Measurements from ENCODE around the gene NADSYN1. TPM values are rescaled to one million over a fixed set of nuclear protein-coding genes. Genes with fewer than 3 reads are reported as not detected.

Gene NADSYN1
- total and polyA plus RNA-seq, 10 donors, result 68.4 to 137 (median 105) TPM

DNA sequence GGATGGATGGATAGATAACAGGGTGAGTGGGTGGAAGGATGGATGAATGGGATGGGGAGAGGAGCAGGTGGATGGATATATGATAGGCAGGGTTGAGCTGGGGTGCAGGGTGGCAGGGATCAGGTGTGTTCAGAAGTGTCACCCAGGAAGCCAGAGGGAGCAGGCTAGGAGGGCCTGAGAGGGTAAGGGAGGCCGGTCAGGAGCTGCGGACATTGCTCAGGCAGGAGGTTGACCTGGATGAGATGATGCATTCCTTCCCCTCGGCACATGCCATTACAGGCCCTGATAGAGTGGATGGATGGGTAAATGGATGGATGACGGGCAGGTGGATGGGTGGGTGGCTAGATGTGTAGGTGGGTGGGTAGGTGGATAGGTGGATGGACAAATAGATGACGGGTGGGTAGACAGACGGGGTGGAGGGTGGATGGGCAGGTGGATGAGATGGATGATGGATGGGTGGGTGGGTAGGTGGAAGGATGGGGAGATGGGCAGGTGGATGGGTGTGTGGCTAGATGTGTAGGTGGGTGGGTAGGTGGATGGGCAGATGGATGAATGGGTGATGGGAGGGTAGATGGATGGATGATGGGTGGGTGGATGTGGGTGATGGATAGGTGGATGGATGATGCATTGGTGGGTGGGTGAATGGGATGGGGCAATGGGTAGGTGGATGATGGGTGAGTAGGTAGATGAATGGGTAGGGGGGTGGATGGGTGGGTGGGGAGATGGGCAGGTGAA lies 12.8 kb upstream of the NADSYN1 start:
- Histone ChIP-seq H3K27ac (no peak overlapping the region), H3K36me3 (peaks cover 0 to 100% (median 66%) of the 10 kb centered on the region in 6 donors), H3K4me1 (peaks cover 0 to 18% (median 3%) of the 10 kb centered on the region in 6 donors), H3K4me3 (no peak overlapping the region), H3K27me3 (replicated peaks in 1 of 7) (no peaks in the 10 kb centered on the region), H3K9me3 (no peaks in the 10 kb centered on the region)
- TF ChIP-seq POLR2A (IDR thresholded peaks at IDR 0.05) (no peak), POLR2AphosphoS5 (IDR thresholded peaks at IDR 0.05) (no peak)
- TF ChIP-seq, protein P1, sequence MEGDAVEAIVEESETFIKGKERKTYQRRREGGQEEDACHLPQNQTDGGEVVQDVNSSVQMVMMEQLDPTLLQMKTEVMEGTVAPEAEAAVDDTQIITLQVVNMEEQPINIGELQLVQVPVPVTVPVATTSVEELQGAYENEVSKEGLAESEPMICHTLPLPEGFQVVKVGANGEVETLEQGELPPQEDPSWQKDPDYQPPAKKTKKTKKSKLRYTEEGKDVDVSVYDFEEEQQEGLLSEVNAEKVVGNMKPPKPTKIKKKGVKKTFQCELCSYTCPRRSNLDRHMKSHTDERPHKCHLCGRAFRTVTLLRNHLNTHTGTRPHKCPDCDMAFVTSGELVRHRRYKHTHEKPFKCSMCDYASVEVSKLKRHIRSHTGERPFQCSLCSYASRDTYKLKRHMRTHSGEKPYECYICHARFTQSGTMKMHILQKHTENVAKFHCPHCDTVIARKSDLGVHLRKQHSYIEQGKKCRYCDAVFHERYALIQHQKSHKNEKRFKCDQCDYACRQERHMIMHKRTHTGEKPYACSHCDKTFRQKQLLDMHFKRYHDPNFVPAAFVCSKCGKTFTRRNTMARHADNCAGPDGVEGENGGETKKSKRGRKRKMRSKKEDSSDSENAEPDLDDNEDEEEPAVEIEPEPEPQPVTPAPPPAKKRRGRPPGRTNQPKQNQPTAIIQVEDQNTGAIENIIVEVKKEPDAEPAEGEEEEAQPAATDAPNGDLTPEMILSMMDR (IDR thresholded peaks at IDR 0.05 in 8 of 11, conservative IDR thresholded peaks at IDR 0.05 in 3 of 11), result no peak
- intact Hi-C loops (cut with DNase I; ENCODE audit: low total_unique reads), result no loop called here
- WGBS, 5 donors, result 95 to 97% (median 96%) methylated on average over 6 of the region's 6 CpGs
- DNase-seq, result no peak

DNA sequence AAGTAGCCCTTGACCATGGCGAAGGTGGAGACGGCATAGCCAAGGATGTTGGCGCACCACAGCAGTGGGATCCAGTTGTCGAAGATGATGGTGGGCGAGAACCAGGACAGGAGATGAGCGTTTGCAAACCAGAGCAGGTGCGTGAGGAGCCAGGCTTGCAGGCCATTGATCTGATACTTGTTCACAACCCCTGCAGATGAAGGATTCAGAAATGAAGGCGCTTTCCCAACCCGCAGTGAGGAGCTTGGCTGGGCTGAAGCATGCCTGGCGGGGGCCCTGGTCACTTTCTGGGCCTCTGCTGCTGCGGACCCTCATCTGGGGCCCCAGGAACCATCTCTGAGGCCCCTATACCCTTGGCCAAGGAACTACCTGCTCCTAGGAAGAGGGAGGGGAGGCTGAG lies 11.8 kb upstream of the NADSYN1 start:
- intact Hi-C loops (cut with DNase I; ENCODE audit: low total_unique reads), result no loop called here
- H3K27ac ChIP-seq, result no peak overlapping the region
- H3K4me3 ChIP-seq, result no peak overlapping the region
- H3K4me1 ChIP-seq, result peaks cover 0 to 16% (median 3%) of the 10 kb centered on the region in 6 donors
- WGBS, 5 donors, result 93 to 98% (median 97%) methylated on average over 10 to 11 of the region's 11 CpGs
- DNase-seq, result no peak
- H3K27me3 ChIP-seq (replicated peaks in 1 of 7), result no peaks in the 10 kb centered on the region
- H3K9me3 ChIP-seq, result peaks cover 0 to 8% (median 3%) of the 10 kb centered on the region in 8 donors
- peaks cover 0 to 94% (median 60%) of the 10 kb centered on the region in 6 donors for H3K36me3 ChIP-seq
- TF ChIP-seq POLR2AphosphoS5 (IDR thresholded peaks at IDR 0.05), result no peak
- TF ChIP-seq POLR2A (IDR thresholded peaks at IDR 0.05), result no peak
- TF ChIP-seq, protein P1 (IDR thresholded peaks at IDR 0.05 in 8 of 11, conservative IDR thresholded peaks at IDR 0.05 in 3 of 11), result no peak

DNA sequence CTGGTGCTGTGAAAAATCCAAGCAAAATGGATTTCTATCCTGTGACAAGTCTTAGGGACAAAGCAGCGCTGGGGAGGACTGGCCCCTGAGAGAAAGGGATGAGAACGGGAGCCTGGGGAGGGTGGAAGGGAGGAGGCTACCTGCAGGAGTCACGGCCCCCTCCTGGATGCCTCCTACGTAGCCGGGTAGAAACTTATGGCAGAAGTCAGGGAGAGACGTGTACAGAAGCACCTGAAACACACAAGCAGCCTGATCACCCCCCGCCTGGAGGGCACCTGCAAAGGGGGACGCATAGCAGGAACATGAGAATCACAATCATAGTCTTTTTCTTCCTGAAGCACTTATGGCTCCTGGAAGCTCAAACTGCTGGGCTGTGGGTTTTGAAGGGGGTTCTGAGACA lies 10.9 kb upstream of the NADSYN1 start:
- peak; percentile 64 for DNase-seq
- H3K4me3 ChIP-seq, result no peak overlapping the region

DNA sequence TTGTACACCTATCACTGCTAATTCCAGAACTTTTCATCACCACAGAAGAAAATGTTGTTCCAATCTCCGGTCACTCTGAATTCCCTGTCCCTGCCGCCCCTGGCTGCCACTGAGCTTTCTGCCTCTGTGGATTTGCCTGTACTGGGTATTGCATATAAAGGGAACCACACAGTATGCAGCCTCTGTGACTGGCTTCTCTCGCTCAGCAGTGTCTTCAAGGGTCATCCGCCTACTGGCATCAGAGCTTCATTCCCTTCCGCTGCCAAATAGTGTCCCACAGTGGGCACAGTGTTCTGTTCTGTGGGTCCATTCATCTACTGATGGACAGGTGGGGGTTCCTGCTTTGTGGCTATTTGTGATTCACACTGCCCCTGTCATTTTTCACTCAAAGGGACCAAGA lies 10.1 kb upstream of the NADSYN1 start:
- no peak for TF ChIP-seq POLR2AphosphoS5 (IDR thresholded peaks at IDR 0.05)
- TF ChIP-seq, protein P1 (IDR thresholded peaks at IDR 0.05 in 8 of 11, conservative IDR thresholded peaks at IDR 0.05 in 3 of 11), result no peak
- no peak for TF ChIP-seq POLR2A (IDR thresholded peaks at IDR 0.05)
- 97 to 99% (median 98%) methylated on average over 5 of the region's 5 CpGs for WGBS, 5 donors
- no peak overlapping the region for H3K4me3 ChIP-seq
- intact Hi-C loops (cut with DNase I; ENCODE audit: low total_unique reads), result no loop called here
- H3K4me1 ChIP-seq, result peaks cover 5 to 22% (median 13%) of the 10 kb centered on the region in 6 donors
- no peak for DNase-seq
- H3K27me3 ChIP-seq (replicated peaks in 1 of 7), result no peaks in the 10 kb centered on the region
- H3K9me3 ChIP-seq, result peaks cover 0 to 13% (median 7%) of the 10 kb centered on the region in 8 donors
- H3K27ac ChIP-seq, result no peak overlapping the region
- H3K36me3 ChIP-seq, result peaks cover 0 to 78% (median 56%) of the 10 kb centered on the region in 6 donors

More for the DNA sequence above, 10.9 kb upstream of the NADSYN1 start:
- Histone ChIP-seq H3K4me1 (peaks cover 0 to 22% (median 7%) of the 10 kb centered on the region in 6 donors), H3K9me3 (peaks cover 0 to 13% (median 7%) of the 10 kb centered on the region in 8 donors), H3K27me3 (replicated peaks in 1 of 7) (no peaks in the 10 kb centered on the region), H3K27ac (no peak overlapping the region), H3K36me3 (peaks cover 0 to 86% (median 59%) of the 10 kb centered on the region in 6 donors)
- TF ChIP-seq POLR2AphosphoS5 (IDR thresholded peaks at IDR 0.05), result no peak
- TF ChIP-seq POLR2A (IDR thresholded peaks at IDR 0.05), result no peak
- TF ChIP-seq, protein P1 (IDR thresholded peaks at IDR 0.05 in 8 of 11, conservative IDR thresholded peaks at IDR 0.05 in 3 of 11), result no peak
- intact Hi-C loops (cut with DNase I; ENCODE audit: low total_unique reads), result no loop called here
- WGBS, 5 donors, result 93 to 99% (median 95%) methylated on average over 8 of the region's 8 CpGs

All from spleen (tissue), 11 donors.